CD14-positive monocyte (primary cell): ENCODE measurements around the gene APC2. TPM values are rescaled to one million over a fixed set of nuclear protein-coding genes. Genes with fewer than 3 reads are reported as not detected.

Experiments
- DNase-seq, 3 donors: peaks; one replicate each; pipeline ENCODE4 v3.0.0-alpha.2; 2011 to 2022
- H2AFZ ChIP-seq: 2 replicates; pipeline ENCODE4 v1.6.0; 2012; ENCODE audit warnings: mild to moderate bottlenecking, low read depth, low read length, inconsistent platforms; ENCODE audit not compliant: insufficient read depth, poor library complexity, severe bottlenecking
- H3K27ac ChIP-seq, 2 donors: 1 replicate in 1 of 2; 2 replicates in 1 of 2; pipeline ENCODE4 v1.5.1; 2012 to 2013; ENCODE audit warnings: low read length in 2 of 2, control low read depth in 1 of 2, inconsistent platforms in 1 of 2, low read depth in 1 of 2, mild to moderate bottlenecking in 1 of 2
- H3K27me3 ChIP-seq, 2 donors: one replicate each; pipeline versions ENCODE4 v1.6.0 to v1.6.1; 2011 to 2013; ENCODE audit warnings: low read length in 2 of 2; ENCODE audit not compliant: control insufficient read depth in 2 of 2, insufficient read depth in 2 of 2
- H3K36me3 ChIP-seq, 2 donors: replicated peaks in 1 of 2; 1 replicate in 1 of 2; 2 replicates in 1 of 2; pipeline versions ENCODE4 v1.5.1 to v1.6.1; 2012 to 2013; ENCODE audit warnings: low read length in 2 of 2, control low read depth in 1 of 2, inconsistent platforms in 1 of 2, mild to moderate bottlenecking in 1 of 2; ENCODE audit not compliant: insufficient read depth in 2 of 2, control insufficient read depth in 1 of 2
- H3K4me1 ChIP-seq, 2 donors: 1 replicate in 1 of 2; 2 replicates in 1 of 2; pipeline versions ENCODE4 v1.5.1 to v1.6.1; 2012 to 2013; ENCODE audit warnings: low read length in 2 of 2, control low read depth in 1 of 2, inconsistent platforms in 1 of 2, mild to moderate bottlenecking in 1 of 2, moderate library complexity in 1 of 2; ENCODE audit not compliant: insufficient read depth in 2 of 2, control insufficient read depth in 1 of 2
- H3K4me2 ChIP-seq: replicated peaks from 2 replicates; pipeline ENCODE3; 2012; ENCODE audit warnings: low read length, moderate library complexity, mild to moderate bottlenecking; ENCODE audit not compliant: poor library complexity, severe bottlenecking; ENCODE audit errors: extremely low read depth
- H3K4me3 ChIP-seq, 3 experiments: fragments of 200-600 bp in 1 of 3; sonication (generic) in 1 of 3; replicated peaks in 1 of 3; 1 replicate in 2 of 3; 2 replicates in 1 of 3; pipeline ENCODE4 v1.5.1; 2011 to 2013; ENCODE audit warnings: low read length in 3 of 3, mild to moderate bottlenecking in 3 of 3, control low read depth in 2 of 3, low read depth in 2 of 3, inconsistent platforms in 1 of 3, moderate library complexity in 1 of 3
- H3K79me2 ChIP-seq: 2 replicates; pipeline ENCODE4 v1.6.0; 2012; ENCODE audit warnings: mild to moderate bottlenecking, control low read depth, inconsistent platforms, low read length, moderate library complexity; ENCODE audit not compliant: insufficient read depth
- H3K9ac ChIP-seq: 2 replicates; pipeline ENCODE4 v1.6.0; 2017; ENCODE audit warnings: low read length, mild to moderate bottlenecking; ENCODE audit not compliant: insufficient read depth, poor library complexity, severe bottlenecking
- H3K9me3 ChIP-seq, 2 donors: replicated peaks in 1 of 2; 1 replicate in 1 of 2; 2 replicates in 1 of 2; pipeline versions ENCODE4 v1.5.1 to v1.6.1; 2012 to 2013; ENCODE audit warnings: low read length in 2 of 2, control low read depth in 1 of 2; ENCODE audit not compliant: control insufficient read depth in 1 of 2, insufficient read depth in 1 of 2
- H4K20me1 ChIP-seq: 2 replicates; pipeline ENCODE4 v1.6.0; 2012; ENCODE audit warnings: mild to moderate bottlenecking, low read length, control low read depth, moderate library complexity; ENCODE audit not compliant: insufficient read depth
- H3K27ac Mint-ChIP-seq, 7 donors: one replicate each; pipeline ENCODE4 v1.8.0; 2020; ENCODE audit warnings: mild to moderate bottlenecking in 7 of 7, mixed read lengths in 7 of 7, moderate library complexity in 6 of 7, inconsistent platforms in 2 of 7
- H3K27me3 Mint-ChIP-seq, 3 donors: one replicate each; pipeline ENCODE4 v1.8.0; 2021 to 2022; ENCODE audit warnings: low read depth in 3 of 3, mild to moderate bottlenecking in 3 of 3, mixed read lengths in 3 of 3, moderate library complexity in 3 of 3, inconsistent platforms in 1 of 3
- H3K36me3 Mint-ChIP-seq, 2 donors: one replicate each; pipeline ENCODE4 v1.8.0; 2020; ENCODE audit warnings: mixed read lengths in 2 of 2, inconsistent platforms in 1 of 2, mild to moderate bottlenecking in 1 of 2
- H3K4me1 Mint-ChIP-seq: one replicate; pipeline ENCODE4 v1.8.0; 2020; ENCODE audit warnings: mild to moderate bottlenecking, mixed read lengths
- H3K4me3 Mint-ChIP-seq, 2 donors: one replicate each; pipeline ENCODE4 v1.8.0; 2020; ENCODE audit warnings: mild to moderate bottlenecking in 2 of 2, mixed read lengths in 2 of 2, moderate library complexity in 1 of 2
- H3K9me3 Mint-ChIP-seq, 7 donors: one replicate each; pipeline ENCODE4 v1.8.0; 2020 to 2022; ENCODE audit warnings: mixed read lengths in 7 of 7, mild to moderate bottlenecking in 6 of 7, moderate library complexity in 6 of 7, inconsistent platforms in 2 of 7
- CTCF ChIP-seq: fragments of 200-600 bp; IDR thresholded peaks from one replicate; pipeline ENCODE4 v1.8.0; 2022; ENCODE audit warnings: antibody characterized with exemption, mild to moderate bottlenecking
- WGBS: methylation state at CpG from one replicate; pipeline ENCODE4 v1.1.5; 2013; ENCODE audit warnings: missing lambda C conversion rate; ENCODE audit not compliant: insufficient coverage; 5-methylcytosine and 5-hydroxymethylcytosine counted together
- intact Hi-C, 2 donors: fragments of 100-400 bp; cut with micrococcal nuclease; formaldehyde crosslinking; loops; one replicate each; pipeline versions ENCODE4 v1.15.0 to v1.15.1; 2023
- polyA plus RNA-seq, 3 donors: library from polyadenylated mRNA; depleted of rRNA in 1 of 3; unstranded in 2 of 3; stranded (reverse) in 1 of 3; fragments of 300-500 nt in 2 of 3; fragments of >200 nt in 1 of 3; fragmentation: Illumina TruSeq in 2 of 3; gene quantifications; 1 replicate in 2 of 3; 2 replicates in 1 of 3; pipeline ENCODE4 v1.2.3, GENCODE V29; 2012 to 2021

The APC2 gene
- polyA plus RNA-seq, 3 donors = 0.04 TPM; not detected in 2

DNA sequence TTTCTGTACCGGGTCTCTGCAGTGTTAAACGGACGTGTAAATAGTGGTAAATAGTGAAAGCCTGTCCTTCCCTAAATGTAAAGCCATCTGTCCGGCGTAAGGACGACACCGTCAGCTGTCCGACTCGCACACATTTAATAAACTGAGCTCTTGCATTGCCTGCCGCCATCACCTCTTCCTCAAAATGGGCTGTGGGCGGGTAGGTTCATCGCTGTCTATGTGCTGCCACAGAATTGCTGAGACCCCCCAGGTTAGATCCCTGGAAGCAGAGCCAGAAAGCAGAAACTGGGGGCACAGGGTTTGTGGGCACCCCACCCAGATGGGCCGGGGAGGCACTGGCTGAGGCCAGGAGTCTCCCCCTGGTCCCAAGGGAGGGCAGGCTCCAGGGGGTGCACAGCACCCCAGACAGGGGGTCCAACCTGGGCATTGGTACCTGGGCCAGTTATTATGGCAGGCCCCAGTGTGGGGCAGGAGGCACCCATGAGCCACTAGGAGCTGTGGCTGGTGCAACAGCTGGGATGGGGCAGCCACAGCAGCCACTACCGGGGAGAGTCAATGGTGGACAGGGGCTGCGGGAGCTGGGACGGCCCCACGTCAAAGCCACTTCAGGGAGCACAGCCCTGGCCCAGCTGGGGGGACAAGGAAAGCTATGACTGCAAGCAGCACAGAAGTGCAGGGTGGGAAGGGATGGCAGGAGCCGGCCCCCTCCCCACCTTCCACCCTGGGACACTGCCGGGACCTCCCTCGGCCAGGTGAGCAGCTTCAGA, 23.3 kb downstream of the APC2 start:
- no peak for TF ChIP-seq CTCF
- no peak for DNase-seq
- H3K9me3 ChIP-seq = peaks cover 8 to 10% of the 10 kb centered on the region in 2 donors
- peak overlapping the region in 1 of 2 donors; percentile 71 for H3K4me3 Mint-ChIP-seq
- H3K36me3 ChIP-seq = peaks cover 18 to 27% of the 10 kb centered on the region in 2 donors
- H3K4me2 ChIP-seq = no peak overlapping the region
- peaks cover 20 to 34% of the 10 kb centered on the region in 2 donors for H3K36me3 Mint-ChIP-seq
- H3K4me1 ChIP-seq = peaks cover 31 to 36% of the 10 kb centered on the region in 2 donors
- 88% methylated on average over 16 of the region's 20 CpGs for WGBS
- H3K27ac Mint-ChIP-seq = no peak overlapping the region
- no peak overlapping the region for H3K9ac ChIP-seq
- peaks cover 36 to 47% of the 10 kb centered on the region in 2 donors for H3K27me3 ChIP-seq
- peaks cover 22% of the 10 kb centered on the region for H3K79me2 ChIP-seq
- H2AFZ ChIP-seq = no peak overlapping the region
- H3K4me1 Mint-ChIP-seq = peaks cover 29% of the 10 kb centered on the region
- H3K4me3 ChIP-seq = no peak overlapping the region
- peaks cover 80% of the 10 kb centered on the region for H4K20me1 ChIP-seq
- peaks cover 0 to 16% (median 2%) of the 10 kb centered on the region in 7 donors for H3K9me3 Mint-ChIP-seq
- no peak overlapping the region for H3K27ac ChIP-seq
- H3K27me3 Mint-ChIP-seq = peaks cover 32 to 59% (median 48%) of the 10 kb centered on the region in 3 donors
- intact Hi-C loops = no loop called here

- H3K4me3 ChIP-seq = no peak overlapping the region
- Mint-ChIP-seq H3K9me3 (peaks cover 0 to 16% (median 2%) of the 10 kb centered on the region in 7 donors), H3K4me3 (peak overlapping the region in 1 of 2 donors; percentile 15), H3K27ac (no peak overlapping the region), H3K4me1 (peaks cover 33% of the 10 kb centered on the region), H3K27me3 (peaks cover 32 to 52% (median 43%) of the 10 kb centered on the region in 3 donors), H3K36me3 (peaks cover 20 to 34% of the 10 kb centered on the region in 2 donors)
- peaks cover 73% of the 10 kb centered on the region for H4K20me1 ChIP-seq
- peaks cover 18 to 27% of the 10 kb centered on the region in 2 donors for H3K36me3 ChIP-seq
- H3K9ac ChIP-seq = no peak overlapping the region
- 91% methylated on average over 28 of the region's 31 CpGs for WGBS
- no peak for DNase-seq
- H3K27ac ChIP-seq = no peak overlapping the region
- TF ChIP-seq CTCF = no peak
- peaks cover 29% of the 10 kb centered on the region for H3K79me2 ChIP-seq
- H2AFZ ChIP-seq = no peak overlapping the region
- no peak overlapping the region for H3K4me2 ChIP-seq
- H3K4me1 ChIP-seq = peaks cover 36 to 37% of the 10 kb centered on the region in 2 donors
- peaks cover 31 to 42% of the 10 kb centered on the region in 2 donors for H3K27me3 ChIP-seq
- peaks cover 8 to 10% of the 10 kb centered on the region in 2 donors for H3K9me3 ChIP-seq
- intact Hi-C loops = no loop called here
Observed at GRCh38 chr19:1474011-1474764, 24.3 kb downstream of the APC2 start.
